C4-2B (cell line): Measurements from ENCODE around the gene PLEKHA1.

Source experiments
- H3K27ac ChIP-seq: fragments of 450-650 bp; 2 replicates; pipeline ENCODE4 v1.5.1; 2017
- ZFX ChIP-seq: fragments of 450-650 bp; IDR thresholded peaks from 2 replicates; pipeline ENCODE4 v1.6.1; 2017
- TF ChIP-seq, protein P1 (sequence below): fragments of 450-650 bp; conservative IDR thresholded peaks from 2 replicates; pipeline ENCODE4 v1.5.1; 2017; ENCODE audit warnings: mild to moderate bottlenecking

Gene PLEKHA1

DNA sequence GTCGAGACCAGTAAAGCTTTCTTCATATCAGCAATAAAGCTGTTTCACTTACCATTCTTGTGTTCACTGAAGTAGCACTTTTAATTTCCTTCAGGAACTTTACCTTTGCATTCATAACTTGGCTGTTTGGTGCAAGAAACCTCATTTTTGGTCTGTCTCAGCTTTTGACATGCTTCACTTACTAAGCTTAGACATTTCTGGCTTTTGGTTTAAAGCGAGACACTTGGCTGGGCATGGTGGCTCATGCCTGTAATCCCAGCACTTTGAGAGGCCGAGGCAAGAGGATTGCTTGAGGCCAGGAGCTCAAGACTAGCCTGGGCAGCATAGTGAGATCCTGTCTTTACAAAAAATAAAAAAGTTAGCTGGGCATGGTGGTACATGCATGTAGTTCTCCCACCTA lies 15.8 kb downstream of the PLEKHA1 start:
- no peak overlapping the region for H3K27ac ChIP-seq

DNA sequence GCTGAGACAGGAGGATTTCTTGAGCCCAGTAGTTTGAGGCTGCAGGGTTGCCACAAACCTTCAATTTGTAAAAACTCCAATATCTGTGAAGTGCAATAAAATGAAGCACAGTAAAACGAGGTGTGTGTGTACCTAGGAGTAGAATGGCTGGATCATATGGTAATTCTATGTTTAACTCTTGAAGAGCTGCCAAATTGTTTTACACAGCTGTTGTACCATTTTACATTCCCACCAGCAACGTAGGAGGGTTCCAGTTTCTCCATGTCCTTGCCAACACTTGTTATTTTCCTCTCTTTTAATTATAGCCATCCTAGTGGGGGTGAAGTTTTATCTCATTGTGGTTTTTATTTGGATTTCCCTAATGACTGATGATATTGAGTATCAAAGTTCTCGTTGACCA lies 16.2 kb downstream of the PLEKHA1 start:
- no peak overlapping the region for H3K27ac ChIP-seq
- TF ChIP-seq ZFX, result no peak
- TF ChIP-seq, protein P1, sequence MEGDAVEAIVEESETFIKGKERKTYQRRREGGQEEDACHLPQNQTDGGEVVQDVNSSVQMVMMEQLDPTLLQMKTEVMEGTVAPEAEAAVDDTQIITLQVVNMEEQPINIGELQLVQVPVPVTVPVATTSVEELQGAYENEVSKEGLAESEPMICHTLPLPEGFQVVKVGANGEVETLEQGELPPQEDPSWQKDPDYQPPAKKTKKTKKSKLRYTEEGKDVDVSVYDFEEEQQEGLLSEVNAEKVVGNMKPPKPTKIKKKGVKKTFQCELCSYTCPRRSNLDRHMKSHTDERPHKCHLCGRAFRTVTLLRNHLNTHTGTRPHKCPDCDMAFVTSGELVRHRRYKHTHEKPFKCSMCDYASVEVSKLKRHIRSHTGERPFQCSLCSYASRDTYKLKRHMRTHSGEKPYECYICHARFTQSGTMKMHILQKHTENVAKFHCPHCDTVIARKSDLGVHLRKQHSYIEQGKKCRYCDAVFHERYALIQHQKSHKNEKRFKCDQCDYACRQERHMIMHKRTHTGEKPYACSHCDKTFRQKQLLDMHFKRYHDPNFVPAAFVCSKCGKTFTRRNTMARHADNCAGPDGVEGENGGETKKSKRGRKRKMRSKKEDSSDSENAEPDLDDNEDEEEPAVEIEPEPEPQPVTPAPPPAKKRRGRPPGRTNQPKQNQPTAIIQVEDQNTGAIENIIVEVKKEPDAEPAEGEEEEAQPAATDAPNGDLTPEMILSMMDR, result no peak

More for the DNA sequence above, 15.8 kb downstream of the PLEKHA1 start:
- TF ChIP-seq ZFX, result no peak

DNA sequence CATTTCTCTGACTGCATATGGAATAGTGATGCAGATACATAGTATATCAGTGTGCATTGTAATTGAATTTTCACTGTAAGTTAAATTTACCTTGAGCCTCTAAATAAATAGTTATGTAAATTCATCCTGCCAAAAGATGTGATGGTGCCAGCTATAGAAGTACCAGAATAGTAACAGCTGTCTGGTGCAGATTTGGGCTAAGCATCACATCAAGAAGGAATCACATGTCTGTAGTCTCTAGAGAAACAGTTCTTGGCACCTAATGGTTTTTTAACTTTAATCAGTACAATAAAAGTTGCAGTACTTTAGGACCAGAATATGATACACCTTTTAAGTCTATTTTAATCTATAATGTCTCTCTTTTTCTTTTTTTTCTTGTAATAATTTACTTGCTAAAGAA lies 17.4 kb downstream of the PLEKHA1 start:
- H3K27ac ChIP-seq, result no peak overlapping the region
- TF ChIP-seq, protein P1, result no peak
- no peak for TF ChIP-seq ZFX

DNA sequence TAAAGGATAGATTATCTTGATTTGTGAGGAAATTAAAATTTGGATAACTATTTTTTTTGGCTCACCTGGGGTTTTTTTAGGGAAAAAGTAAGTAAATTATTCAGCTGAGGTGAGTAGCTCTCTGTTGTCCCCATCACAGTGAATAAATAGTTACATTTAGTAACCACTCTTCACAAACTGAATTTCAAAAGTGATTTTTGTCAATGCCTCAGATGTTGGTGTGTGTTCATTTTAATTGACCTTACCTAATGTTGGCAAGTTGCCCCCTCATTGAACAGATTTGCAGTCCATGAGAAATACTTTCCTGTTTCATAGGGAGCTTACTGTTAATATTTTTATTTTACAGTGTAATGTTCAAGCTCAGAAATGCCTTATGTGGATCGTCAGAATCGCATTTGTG lies 18.3 kb downstream of the PLEKHA1 start:
- TF ChIP-seq ZFX, result no peak
- TF ChIP-seq, protein P1, result no peak
- H3K27ac ChIP-seq, result no peak overlapping the region

DNA sequence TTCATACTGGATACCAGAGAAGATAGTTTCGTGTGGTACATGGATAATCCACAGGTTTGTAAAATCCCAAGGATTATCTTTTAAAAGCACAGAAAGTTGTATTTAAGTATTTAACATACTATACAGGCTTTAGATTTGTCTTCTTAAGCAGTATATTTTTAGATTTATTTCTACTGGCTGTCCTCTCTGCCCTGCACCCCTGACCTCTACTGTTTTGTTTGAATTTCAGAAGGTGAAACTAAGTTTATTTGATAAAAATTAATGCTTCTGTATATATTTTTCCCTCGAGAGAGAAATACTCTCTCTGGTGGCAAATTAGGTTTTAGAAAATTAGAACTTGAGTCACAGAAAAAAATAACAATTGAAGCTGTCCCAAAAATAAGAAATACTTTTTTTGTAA lies 18.8 kb downstream of the PLEKHA1 start:
- TF ChIP-seq ZFX, result no peak
- TF ChIP-seq, protein P1, result no peak
- no peak overlapping the region for H3K27ac ChIP-seq

DNA sequence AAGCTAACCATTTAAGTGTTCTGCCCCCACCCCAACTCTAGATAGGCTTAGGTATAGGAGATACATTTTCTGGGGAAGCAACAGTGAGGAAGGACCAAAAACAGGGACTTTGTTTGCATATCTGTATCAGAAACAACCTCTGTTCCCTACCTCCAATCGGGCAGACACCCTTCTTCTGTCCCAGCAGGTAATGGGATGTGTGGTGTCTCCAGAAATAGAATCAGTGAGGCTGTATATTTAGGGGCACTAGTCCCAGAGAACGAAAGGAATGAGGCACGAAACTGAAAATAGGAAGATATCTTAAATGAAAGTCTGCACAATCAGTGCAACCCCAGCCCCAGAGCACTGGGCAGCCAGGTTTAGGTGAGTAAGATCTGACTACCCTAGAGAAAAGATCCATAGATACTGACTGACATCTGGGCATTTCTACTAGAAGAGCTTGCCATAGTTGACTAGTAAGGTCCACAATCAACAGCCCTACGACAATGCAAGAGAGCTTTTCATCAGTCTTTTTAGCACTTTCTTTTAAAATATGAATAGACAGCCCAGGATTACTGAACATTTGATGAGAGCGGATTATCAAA lies 28.1 kb downstream of the PLEKHA1 start:
- no peak overlapping the region for H3K27ac ChIP-seq
- TF ChIP-seq, protein P1, result no peak
- TF ChIP-seq ZFX, result no peak

DNA sequence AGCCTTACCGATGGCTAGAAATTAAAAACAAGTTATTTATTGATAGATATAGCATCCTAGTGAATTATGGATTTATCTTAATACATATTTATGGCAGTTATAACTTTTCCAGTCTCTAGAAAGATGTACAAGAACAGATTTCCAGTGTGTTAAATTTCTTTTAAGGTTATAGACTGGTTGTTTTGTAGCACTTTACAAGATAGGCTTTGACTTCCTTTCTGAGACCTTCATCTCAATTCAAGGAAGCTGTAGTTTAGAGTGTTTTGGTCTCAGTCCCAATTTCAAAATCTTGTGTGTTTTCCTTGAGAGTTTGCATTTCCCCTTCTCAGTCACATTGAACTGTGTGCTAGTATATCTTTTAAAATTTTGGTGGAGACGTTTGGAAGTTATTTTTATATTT lies 30.1 kb downstream of the PLEKHA1 start:
- H3K27ac ChIP-seq, result no peak overlapping the region
- TF ChIP-seq ZFX, result no peak
- TF ChIP-seq, protein P1, result no peak
